Heart left ventricle (tissue), 16 donors: Measurements from ENCODE around the gene TIFAB. TPM values are rescaled to one million over a fixed set of nuclear protein-coding genes. Genes with fewer than 3 reads are reported as not detected.

Experiments
- ATAC-seq, 4 donors: fragments of 200-7000 bp; cut with Tn5 transposase; one replicate each; pipeline ENCODE4 v1.9.1; 2020 to 2022; ENCODE audit warnings: moderate library complexity in 4 of 4, mild to moderate bottlenecking in 3 of 4, moderate number of reproducible peaks in 1 of 4
- DNase-seq, 5 donors: peaks; one replicate each; pipeline ENCODE4 v3.0.0-alpha.2; 2020
- H3K27ac ChIP-seq, 12 donors: fragments of 200-600 bp; sonication (generic) in 4 of 12; one replicate each; pipeline versions ENCODE4 v1.5.0 to v1.8.0; 2016 to 2022; ENCODE audit warnings: mild to moderate bottlenecking in 2 of 12
- H3K27me3 ChIP-seq, 9 donors: fragments of 200-600 bp; sonication (generic) in 2 of 9; one replicate each; pipeline versions ENCODE4 v1.5.1 to v1.8.0; 2016 to 2022; ENCODE audit warnings: mild to moderate bottlenecking in 3 of 9
- H3K36me3 ChIP-seq, 9 donors: fragments of 200-600 bp; sonication (generic) in 2 of 9; one replicate each; pipeline versions ENCODE4 v1.5.0 to v1.8.0; 2018 to 2022; ENCODE audit warnings: mild to moderate bottlenecking in 2 of 9
- H3K4me1 ChIP-seq, 12 donors: fragments of 200-600 bp; sonication (generic) in 4 of 12; one replicate each; pipeline versions ENCODE4 v1.5.0 to v1.8.0; 2016 to 2022; ENCODE audit warnings: mild to moderate bottlenecking in 3 of 12
- H3K4me3 ChIP-seq, 12 donors: fragments of 200-600 bp; sonication (generic) in 4 of 12; one replicate each; pipeline versions ENCODE4 v1.5.0 to v1.8.0; 2017 to 2022; ENCODE audit warnings: mild to moderate bottlenecking in 9 of 12, moderate library complexity in 4 of 12
- H3K9me3 ChIP-seq, 12 donors: fragments of 200-600 bp; sonication (generic) in 4 of 12; one replicate each; pipeline versions ENCODE4 v1.5.0 to v1.8.0; 2016 to 2022; ENCODE audit warnings: mild to moderate bottlenecking in 1 of 12
- POLR2A ChIP-seq, 2 donors: fragments of 450-650 bp; IDR thresholded peaks; one replicate each; pipeline ENCODE4 v1.6.1; 2017; ENCODE audit warnings: antibody characterized with exemption in 2 of 2, mild to moderate bottlenecking in 2 of 2, moderate library complexity in 2 of 2
- WGBS, 4 donors: extraction: QIAGEN DNeasy Blood & Tissue Kit in 2 of 4; methylation state at CpG; one replicate each; pipeline versions ENCODE4 v1.1.5 to v1.1.7; 2013 to 2018; 5-methylcytosine and 5-hydroxymethylcytosine counted together
- intact Hi-C, 10 donors: fragments of 100-400 bp; cut with DNase I; formaldehyde crosslinking; loops; one replicate each; pipeline versions ENCODE4 v1.11.1 to v1.14.2; 2022
- polyA plus RNA-seq, 2 donors: library from polyadenylated mRNA; stranded (reverse); fragments of 200-250 nt; gene quantifications; one replicate each; pipeline ENCODE4 v1.2.3, GENCODE V29; 2013
- total RNA-seq, 9 donors: library from RNA; depleted of rRNA in 2 of 9; stranded (reverse); fragments of >200 nt in 2 of 9; fragmentation: NEBNext Ultra II Directional in 3 of 9; extraction: Animal tissue kit (Norgen Biotek cat#: 25700) in 3 of 9; gene quantifications; one replicate each; pipeline versions ENCODE4 v1.1.0 to v1.2.4, GENCODE V29; 2016 to 2023
- TF ChIP-seq, protein P1 (sequence below), 12 donors: fragments of 200-600 bp; sonication (generic) in 4 of 12; IDR thresholded peaks; one replicate each; pipeline versions ENCODE4 v1.5.0 to v1.8.0; 2018 to 2022; ENCODE audit warnings: antibody characterized with exemption in 12 of 12, mild to moderate bottlenecking in 5 of 12
- donor health status: ischemic (EF 13 %, LVEDD 7.1; RV severe dilation, severe dysfunction).
- donor health status: healthy with polysubstance abuse.
- donor health status: DM: no; HTN: yes; CAD: no.
- donor health status: DM: no; HTN: no; CAD: no.
- donor health status: ischemic (EF 25% LVEDD 6.9; RV normal size, moderate dysfunction).
- donor health status: ischemic (EF 25% LVEDD 5.7; RV mildly dilated, moderate dysfunction).
- donor health status: healthy.
- donor health status: DM: yes; HTN: yes; CAD: no.
- donor health status: ischemic (EF 35%, LVEDD 5.7; RV mildly dilated, moderate dysfunction).
- donor health status: nonischemic (EF 11% LVEDD 7.7; RV severe dilation, severe dysfunction).
- donor health status: DM: yes; HTN: yes; CAD: no.
- donor health status: PGD.
- donor health status: ischemic (EF 29% LVEDD 5.4; RV normal size, mild dysfunction).
- donor health status: nonischemic (EF 23%, LVEDD 6.1; RV moderate dilation, normal function).

Gene TIFAB
- total and polyA plus RNA-seq, 11 donors, result 0.01 to 1.3 (median 0.38) TPM; not detected in 7

- no peak overlapping the region for H3K27ac ChIP-seq
- TF ChIP-seq, protein P1, sequence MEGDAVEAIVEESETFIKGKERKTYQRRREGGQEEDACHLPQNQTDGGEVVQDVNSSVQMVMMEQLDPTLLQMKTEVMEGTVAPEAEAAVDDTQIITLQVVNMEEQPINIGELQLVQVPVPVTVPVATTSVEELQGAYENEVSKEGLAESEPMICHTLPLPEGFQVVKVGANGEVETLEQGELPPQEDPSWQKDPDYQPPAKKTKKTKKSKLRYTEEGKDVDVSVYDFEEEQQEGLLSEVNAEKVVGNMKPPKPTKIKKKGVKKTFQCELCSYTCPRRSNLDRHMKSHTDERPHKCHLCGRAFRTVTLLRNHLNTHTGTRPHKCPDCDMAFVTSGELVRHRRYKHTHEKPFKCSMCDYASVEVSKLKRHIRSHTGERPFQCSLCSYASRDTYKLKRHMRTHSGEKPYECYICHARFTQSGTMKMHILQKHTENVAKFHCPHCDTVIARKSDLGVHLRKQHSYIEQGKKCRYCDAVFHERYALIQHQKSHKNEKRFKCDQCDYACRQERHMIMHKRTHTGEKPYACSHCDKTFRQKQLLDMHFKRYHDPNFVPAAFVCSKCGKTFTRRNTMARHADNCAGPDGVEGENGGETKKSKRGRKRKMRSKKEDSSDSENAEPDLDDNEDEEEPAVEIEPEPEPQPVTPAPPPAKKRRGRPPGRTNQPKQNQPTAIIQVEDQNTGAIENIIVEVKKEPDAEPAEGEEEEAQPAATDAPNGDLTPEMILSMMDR (IDR thresholded peaks at IDR 0.05), result no peak
- TF ChIP-seq POLR2A (IDR thresholded peaks at IDR 0.05), result no peak
- WGBS, 4 donors, result 77 to 81% (median 79%) methylated on average over 5 of the region's 5 CpGs
- DNase-seq (no peak), ATAC-seq (no peak)
- H3K4me1 ChIP-seq, result no peaks in the 10 kb centered on the region
- no peaks in the 10 kb centered on the region for H3K36me3 ChIP-seq
- intact Hi-C loops, result no loop called here
- no peaks in the 10 kb centered on the region for H3K9me3 ChIP-seq
- H3K27me3 ChIP-seq, result peaks cover 4 to 91% (median 33%) of the 10 kb centered on the region in 9 donors
- no peak overlapping the region for H3K4me3 ChIP-seq
Measured at GRCh38 chr5:135472141-135472540, 20.0 kb upstream of the TIFAB start.

DNA sequence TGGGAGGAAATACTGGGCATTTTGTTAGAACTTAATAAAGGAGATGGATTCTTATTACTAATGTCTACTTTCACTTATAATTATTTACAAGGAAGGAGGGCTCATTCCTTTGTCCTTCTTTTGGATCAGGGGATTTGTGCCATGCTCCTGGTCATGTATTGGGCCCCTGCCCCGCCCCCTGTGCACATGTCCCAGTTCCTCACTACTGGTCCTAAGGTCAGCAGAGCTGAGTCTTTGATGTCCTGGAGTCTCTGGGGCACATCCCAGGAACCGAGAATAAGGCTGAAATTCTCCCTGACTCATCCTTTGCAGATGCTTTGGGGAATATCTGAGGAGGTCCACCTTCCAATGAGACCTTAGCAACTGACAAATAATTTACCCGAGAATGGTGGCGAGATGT lies 19.6 kb upstream of the TIFAB start:
- no peak for DNase-seq
- no peak overlapping the region for H3K4me3 ChIP-seq
- H3K9me3 ChIP-seq, result no peaks in the 10 kb centered on the region
- no peak for TF ChIP-seq POLR2A (IDR thresholded peaks at IDR 0.05)
- TF ChIP-seq, protein P1 (IDR thresholded peaks at IDR 0.05), result no peak
- H3K27me3 ChIP-seq, result peaks cover 4 to 91% (median 31%) of the 10 kb centered on the region in 9 donors
- H3K27ac ChIP-seq, result no peak overlapping the region
- ATAC-seq, result no peak
- intact Hi-C loops, result no loop called here
- peaks cover 0 to 2% (median under 1%) of the 10 kb centered on the region in 12 donors for H3K4me1 ChIP-seq
- H3K36me3 ChIP-seq, result no peaks in the 10 kb centered on the region
- 73 to 85% (median 78%) methylated on average over 4 of the region's 4 CpGs for WGBS, 4 donors

GRCh38 chr5:135469911-135470310 lies 17.8 kb upstream of the TIFAB start:
- H3K36me3 ChIP-seq, result no peaks in the 10 kb centered on the region
- H3K4me3 ChIP-seq, result no peak overlapping the region
- intact Hi-C loops, result loop anchor here in 5 of 10 donors (5.0 to 10.0 kb wide), 5 partner anchors 265 to 365 kb away; partner anchors contain the start of gene SLC25A48 (in 3 of the 5)
- H3K9me3 ChIP-seq, result no peaks in the 10 kb centered on the region
- H3K27ac ChIP-seq, result no peak overlapping the region
- peaks cover 0 to 12% (median 5%) of the 10 kb centered on the region in 12 donors for H3K4me1 ChIP-seq
- no peak for ATAC-seq
- H3K27me3 ChIP-seq, result peaks cover 2 to 94% (median 37%) of the 10 kb centered on the region in 9 donors
- no peak for DNase-seq
- TF ChIP-seq, protein P1 (IDR thresholded peaks at IDR 0.05), result no peak
- TF ChIP-seq POLR2A (IDR thresholded peaks at IDR 0.05), result no peak
- WGBS, 4 donors, result 81 to 86% (median 83%) methylated on average over 5 of the region's 5 CpGs

- DNase-seq (peak in 1 of 5 donors; percentile 9), ATAC-seq (no peak)
- peaks cover 4 to 93% (median 39%) of the 10 kb centered on the region in 9 donors for H3K27me3 ChIP-seq
- H3K36me3 ChIP-seq, result no peaks in the 10 kb centered on the region
- intact Hi-C loops, result loop anchor here in 5 of 10 donors (5.0 to 10.0 kb wide), 5 partner anchors 266 to 366 kb away; partner anchors contain the start of gene SLC25A48 (in 3 of the 5)
- H3K4me3 ChIP-seq, result no peak overlapping the region
- H3K27ac ChIP-seq, result no peak overlapping the region
- no peaks in the 10 kb centered on the region for H3K9me3 ChIP-seq
- 56 to 100% (median 81%) methylated on average over 2 of the region's 2 CpGs for WGBS, 4 donors
- peaks cover 0 to 12% (median 5%) of the 10 kb centered on the region in 12 donors for H3K4me1 ChIP-seq
- TF ChIP-seq, protein P1 (IDR thresholded peaks at IDR 0.05), result no peak
- TF ChIP-seq POLR2A (IDR thresholded peaks at IDR 0.05), result no peak
Measured at GRCh38 chr5:135468541-135468940, 16.4 kb upstream of the TIFAB start.
